Loucy (cell line): Measurements from ENCODE around the gene EFR3B.

Experiments used
- EZH2phosphoT487 ChIP-seq: fragments of 200-600 bp; IDR thresholded peaks from 2 replicates; pipeline ENCODE4 v1.6.1; 2018; ENCODE audit warnings: antibody characterized with exemption, mild to moderate bottlenecking, moderate library complexity, borderline replicate concordance
- TF ChIP-seq, protein P1 (sequence below): fragments of 200-600 bp; sonication (generic); conservative IDR thresholded peaks from 2 replicates; pipeline ENCODE4 v1.5.1; 2014; ENCODE audit warnings: mild to moderate bottlenecking, antibody characterized with exemption, low read length

DNA sequence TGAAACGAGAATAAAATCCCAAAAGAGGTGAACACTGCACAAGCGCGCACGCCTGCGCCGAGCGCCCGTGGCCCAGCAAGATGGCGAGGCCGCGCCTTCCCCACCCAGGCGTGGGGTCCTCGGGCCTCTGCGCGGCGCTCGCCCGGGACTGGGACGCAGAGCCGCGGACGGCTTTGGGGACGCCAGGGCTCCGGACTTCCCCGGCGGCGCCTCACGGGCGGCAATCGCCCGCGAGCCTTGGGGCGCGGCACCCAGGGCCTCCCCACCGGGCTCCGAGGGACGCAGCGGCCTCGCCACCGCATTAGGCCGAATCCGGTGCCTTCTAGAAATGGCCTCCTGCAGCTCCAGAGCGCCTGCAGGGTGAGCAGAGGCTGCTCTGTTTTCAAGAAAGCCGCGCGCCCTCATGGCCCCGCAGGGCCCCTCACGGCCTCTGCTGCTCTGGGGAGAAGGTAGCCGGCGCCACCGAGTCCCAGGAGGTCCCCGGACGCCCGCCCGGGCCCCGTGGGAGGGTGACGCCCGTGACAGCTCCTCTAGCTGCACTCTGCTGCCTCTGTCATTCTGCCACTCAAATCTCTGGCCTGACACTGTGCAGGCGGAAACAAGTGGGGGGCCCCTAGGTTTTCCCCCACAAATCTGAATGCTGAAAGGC is 162.4 kb downstream of the EFR3B start:
- TF ChIP-seq, protein P1, sequence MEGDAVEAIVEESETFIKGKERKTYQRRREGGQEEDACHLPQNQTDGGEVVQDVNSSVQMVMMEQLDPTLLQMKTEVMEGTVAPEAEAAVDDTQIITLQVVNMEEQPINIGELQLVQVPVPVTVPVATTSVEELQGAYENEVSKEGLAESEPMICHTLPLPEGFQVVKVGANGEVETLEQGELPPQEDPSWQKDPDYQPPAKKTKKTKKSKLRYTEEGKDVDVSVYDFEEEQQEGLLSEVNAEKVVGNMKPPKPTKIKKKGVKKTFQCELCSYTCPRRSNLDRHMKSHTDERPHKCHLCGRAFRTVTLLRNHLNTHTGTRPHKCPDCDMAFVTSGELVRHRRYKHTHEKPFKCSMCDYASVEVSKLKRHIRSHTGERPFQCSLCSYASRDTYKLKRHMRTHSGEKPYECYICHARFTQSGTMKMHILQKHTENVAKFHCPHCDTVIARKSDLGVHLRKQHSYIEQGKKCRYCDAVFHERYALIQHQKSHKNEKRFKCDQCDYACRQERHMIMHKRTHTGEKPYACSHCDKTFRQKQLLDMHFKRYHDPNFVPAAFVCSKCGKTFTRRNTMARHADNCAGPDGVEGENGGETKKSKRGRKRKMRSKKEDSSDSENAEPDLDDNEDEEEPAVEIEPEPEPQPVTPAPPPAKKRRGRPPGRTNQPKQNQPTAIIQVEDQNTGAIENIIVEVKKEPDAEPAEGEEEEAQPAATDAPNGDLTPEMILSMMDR, result no peak
- no peak for TF ChIP-seq EZH2phosphoT487
